Kasumi-1 (cell line): ENCODE data around the gene ZSCAN30.
"Not testable (repeated sequence)": the region's sequence is repeated elsewhere in the genome, so short reads cannot be mapped to it uniquely, and the experiment has no call there.

Source experiments
- DNase-seq, 2 experiments: peaks; one replicate each; lab custom pipeline; 2025; lab: John Stamatoyannopoulos, UW

ZSCAN30 gene

GRCh38 chr18:35236571-35237363 is 53.3 kb downstream of the ZSCAN30 start:
- no peak for DNase-seq

GRCh38 chr18:35231052-35231451 is 59.0 kb downstream of the ZSCAN30 start:
- peak; percentile 82 to 93 for DNase-seq

- no peak for DNase-seq
These were observed 62.8 kb downstream of the ZSCAN30 start for GRCh38 chr18:35227254-35227653.

- no peak for DNase-seq
These were observed 66.2 kb downstream of the ZSCAN30 start for GRCh38 chr18:35223797-35224196.

- DNase-seq: no peak
These were observed 69.6 kb downstream of the ZSCAN30 start for GRCh38 chr18:35220424-35220823.

GRCh38 chr18:35219331-35219730 is 70.7 kb downstream of the ZSCAN30 start:
- DNase-seq: not testable (repeated sequence)

GRCh38 chr18:35216611-35217010 is 73.4 kb downstream of the ZSCAN30 start:
- DNase-seq: not testable (repeated sequence)

- DNase-seq: no peak
These were observed 75.0 kb downstream of the ZSCAN30 start for GRCh38 chr18:35215026-35215425.

GRCh38 chr18:35205746-35206458 is 84.1 kb downstream of the ZSCAN30 start:
- DNase-seq: not testable (repeated sequence)

- no peak for DNase-seq
These were observed 84.8 kb downstream of the ZSCAN30 start for GRCh38 chr18:35205199-35205712.

GRCh38 chr18:35203067-35203466 is 87.0 kb downstream of the ZSCAN30 start:
- DNase-seq: no peak

- no peak for DNase-seq
These were observed 88.6 kb downstream of the ZSCAN30 start for GRCh38 chr18:35201256-35201931.
